Kidney (tissue), 14 donors: ENCODE data around the gene DPYSL3. TPM values are rescaled to one million over a fixed set of nuclear protein-coding genes. Genes with fewer than 3 reads are reported as not detected.
A peak's percentile ranks its signal among the peaks of the same experiment; 100 is the strongest.

Experiments
- DNase-seq, 5 donors: peaks; one replicate each; pipeline ENCODE4 v3.0.0-alpha.2; 2013 to 2020
- FAIRE-seq: peaks from 2 replicates; lab custom pipeline; 2012; peaks lifted over from hg19 to GRCh38; lab: Jason Lieb, UNC
- H3K27ac ChIP-seq, 2 donors: one replicate each; pipeline ENCODE4 v1.7.0; 2013; ENCODE audit warnings: low read depth in 2 of 2, low read length in 2 of 2, inconsistent platforms in 1 of 2
- H3K27me3 ChIP-seq: one replicate; pipeline ENCODE4 v1.7.1; 2013; ENCODE audit warnings: low read length, inconsistent platforms; ENCODE audit not compliant: control insufficient read depth, insufficient read depth
- H3K36me3 ChIP-seq, 3 donors: one replicate each; pipeline versions ENCODE4 v1.7.0 to v1.7.1; 2013; ENCODE audit warnings: low read length in 3 of 3, control low read depth in 1 of 3, inconsistent platforms in 1 of 3; ENCODE audit not compliant: insufficient read depth in 3 of 3, control insufficient read depth in 2 of 3
- H3K4me1 ChIP-seq, 3 donors: one replicate each; pipeline versions ENCODE4 v1.7.0 to v1.7.1; 2013; ENCODE audit warnings: low read length in 3 of 3, inconsistent platforms in 1 of 3, low read depth in 1 of 3; ENCODE audit not compliant: control insufficient read depth in 2 of 3, insufficient read depth in 2 of 3
- H3K4me3 ChIP-seq, 3 donors: one replicate each; pipeline versions ENCODE4 v1.7.0 to v1.8.1; 2013; ENCODE audit warnings: low read length in 3 of 3, control low read depth in 1 of 3, inconsistent platforms in 1 of 3
- H3K9ac ChIP-seq, 3 donors: one replicate each; pipeline versions ENCODE4 v1.7.0 to v1.7.1; 2013; ENCODE audit warnings: low read length in 3 of 3, control low read depth in 1 of 3, inconsistent platforms in 1 of 3
- H3K9me3 ChIP-seq, 3 donors: one replicate each; pipeline versions ENCODE4 v1.7.0 to v1.7.1; 2013; ENCODE audit warnings: low read length in 3 of 3, control low read depth in 1 of 3, inconsistent platforms in 1 of 3; ENCODE audit not compliant: control insufficient read depth in 2 of 3, insufficient read depth in 1 of 3
- CTCF ChIP-seq: IDR thresholded peaks from 3 replicates; pipeline ENCODE4 v1.5.1; 2012; ENCODE audit warnings: mild to moderate bottlenecking, moderate library complexity, borderline replicate concordance; ENCODE audit not compliant: insufficient read depth; ENCODE audit errors: extremely low read depth
- intact Hi-C: fragments of 100-400 bp; cut with DNase I; formaldehyde crosslinking; loops from one replicate; pipeline ENCODE4 v1.11.1; 2022
- polyA plus RNA-seq: library from polyadenylated mRNA; stranded (reverse); fragments of 350-450 nt; fragmentation: Illumina TruSeq; extraction: RNeasy Lipid Tissue Mini Kit (QIAGEN cat#74804); gene quantifications from one replicate; pipeline ENCODE4 v1.2.3, GENCODE V29; 2014; ENCODE audit warnings: low read depth, low replicate concordance; ENCODE audit not compliant: insufficient read depth
- total RNA-seq: library from RNA; stranded (reverse); fragmentation: NEBNext Ultra II Directional; extraction: Animal tissue kit (Norgen Biotek cat#: 25700); gene quantifications from one replicate; pipeline ENCODE4 v1.2.1, GENCODE V29; 2021
- donor health status: control.
- donor health status: control.
- donor health status: control.
- donor health status: control.
- donor health status: control.
- donor health status: DM: yes; HTN: yes; CAD: no.
- donor health status: Normal renal cell carcinoma (clear cell type).

The DPYSL3 gene
- total and polyA plus RNA-seq, 2 donors from 2014 or later: 7.1 to 19.1 TPM

GRCh38 chr5:147411359-147412319 lies 98.2 kb downstream of the DPYSL3 start:
- H3K27me3 ChIP-seq: no peaks in the 10 kb centered on the region
- no peak for FAIRE-seq
- no peak for TF ChIP-seq CTCF
- intact Hi-C loops: no loop called here
- DNase-seq: no peak
- H3K4me3 ChIP-seq: no peak overlapping the region
- H3K9ac ChIP-seq: no peak overlapping the region
- H3K36me3 ChIP-seq: no peaks in the 10 kb centered on the region
- no peaks in the 10 kb centered on the region for H3K4me1 ChIP-seq
- no peaks in the 10 kb centered on the region for H3K9me3 ChIP-seq
- H3K27ac ChIP-seq: no peak overlapping the region

- DNase-seq: peak in 4 of 5 donors; percentile 68 to 85 (median 76)
Observed at GRCh38 chr5:147410496-147411358, 99.1 kb downstream of the DPYSL3 start.

GRCh38 chr5:147408980-147409379 lies 100.9 kb downstream of the DPYSL3 start:
- Histone ChIP-seq H3K9ac (no peak overlapping the region), H3K4me3 (no peak overlapping the region), H3K4me1 (peaks cover 0 to 3% (median 0%) of the 10 kb centered on the region in 3 donors), H3K27me3 (no peaks in the 10 kb centered on the region), H3K27ac (no peak overlapping the region), H3K36me3 (no peaks in the 10 kb centered on the region), H3K9me3 (no peaks in the 10 kb centered on the region)
- no peak for DNase-seq
- intact Hi-C loops: no loop called here
- TF ChIP-seq CTCF: no peak
- FAIRE-seq: no peak

More at GRCh38 chr5:147410496-147411358, 99.1 kb downstream of the DPYSL3 start:
- intact Hi-C loops: no loop called here
- no peaks in the 10 kb centered on the region for H3K27me3 ChIP-seq
- H3K36me3 ChIP-seq: no peaks in the 10 kb centered on the region
- no peak overlapping the region for H3K27ac ChIP-seq
- no peak for TF ChIP-seq CTCF
- no peaks in the 10 kb centered on the region for H3K9me3 ChIP-seq
- no peak overlapping the region for H3K9ac ChIP-seq
- H3K4me1 ChIP-seq: no peaks in the 10 kb centered on the region
- no peak overlapping the region for H3K4me3 ChIP-seq
- no peak for FAIRE-seq
